Measurements from ENCODE around the gene FREM1. TPM values are rescaled to one million over a fixed set of nuclear protein-coding genes. Genes with fewer than 3 reads are reported as not detected.

The FREM1 gene
- total RNA-seq, 1 donor from 2014 or later: not detected

DNA sequence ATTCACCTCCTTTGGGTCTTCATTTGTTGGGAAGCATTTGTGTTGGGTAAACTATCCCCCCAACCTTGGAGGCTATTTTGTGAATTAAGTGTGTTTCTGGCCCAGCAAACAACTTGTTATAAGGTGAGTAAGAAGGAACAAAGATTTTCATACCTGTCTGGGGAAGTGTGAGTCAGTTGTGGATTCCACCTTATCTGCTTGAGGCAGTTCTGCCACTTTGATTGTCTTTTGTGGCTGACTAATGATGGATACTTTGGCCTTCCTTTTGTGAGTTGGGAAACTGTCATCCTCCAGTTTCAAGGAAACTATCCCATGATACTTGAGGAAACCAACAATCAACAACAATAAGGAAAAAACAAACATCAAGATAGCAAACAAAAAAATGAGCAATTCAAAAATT is 163.1 kb downstream of the FREM1 start:
- TF ChIP-seq CTCF (IDR thresholded peaks at IDR 0.05; ENCODE audit: insufficient read depth, low read length, severe bottlenecking): no peak
- FAIRE-seq (no peak), DNase-seq (ENCODE audit: low read depth) (peak; percentile 94)
- Histone ChIP-seq H3K36me3 (ENCODE audit: control insufficient read depth, insufficient read depth, low read length) (no peaks in the 10 kb centered on the region), H3K27me3 (ENCODE audit: control insufficient read depth, insufficient read depth, low read length) (no peaks in the 10 kb centered on the region), H3K4me3 (ENCODE audit: low read depth, low read length) (no peak overlapping the region)

DNA sequence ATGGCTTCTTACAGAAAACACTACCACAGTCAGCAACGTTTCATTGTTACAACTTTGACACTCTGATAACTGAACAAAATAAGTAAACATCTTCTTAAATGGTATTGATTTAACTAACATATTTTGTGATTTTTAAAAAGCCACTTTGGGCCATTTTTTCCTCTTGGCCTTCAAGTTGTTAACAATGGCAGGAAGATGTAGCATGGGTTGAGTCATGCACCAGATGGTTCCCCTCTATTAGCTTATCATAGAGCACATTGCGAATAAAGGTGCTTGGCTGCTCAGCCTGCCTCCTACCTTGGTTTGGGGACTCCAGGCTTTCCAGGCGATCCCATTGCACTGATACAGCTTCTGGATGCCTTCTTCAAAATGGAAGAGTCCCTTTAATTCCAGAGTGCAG is 163.6 kb downstream of the FREM1 start:
- DNase-seq (ENCODE audit: low read depth) (peak; percentile 29), FAIRE-seq (no peak)
- H3K4me3 ChIP-seq (ENCODE audit: low read depth, low read length): no peak overlapping the region
- TF ChIP-seq CTCF (IDR thresholded peaks at IDR 0.05; ENCODE audit: insufficient read depth, low read length, severe bottlenecking): no peak
- no peaks in the 10 kb centered on the region for H3K36me3 ChIP-seq (ENCODE audit: control insufficient read depth, insufficient read depth, low read length)
- H3K27me3 ChIP-seq (ENCODE audit: control insufficient read depth, insufficient read depth, low read length): no peaks in the 10 kb centered on the region

- FAIRE-seq (no peak), DNase-seq (ENCODE audit: low read depth) (no peak)
- Histone ChIP-seq H3K4me3 (ENCODE audit: low read depth, low read length) (no peak overlapping the region), H3K36me3 (ENCODE audit: control insufficient read depth, insufficient read depth, low read length) (no peaks in the 10 kb centered on the region), H3K27me3 (ENCODE audit: control insufficient read depth, insufficient read depth, low read length) (no peaks in the 10 kb centered on the region)
- TF ChIP-seq CTCF (IDR thresholded peaks at IDR 0.05; ENCODE audit: insufficient read depth, low read length, severe bottlenecking): no peak
Observed at GRCh38 chr9:14744768-14745167, 165.5 kb downstream of the FREM1 start.

- FAIRE-seq: no peak
- no peak for DNase-seq (ENCODE audit: low read depth)
- no peaks in the 10 kb centered on the region for H3K36me3 ChIP-seq (ENCODE audit: control insufficient read depth, insufficient read depth, low read length)
- H3K27me3 ChIP-seq (ENCODE audit: control insufficient read depth, insufficient read depth, low read length): no peaks in the 10 kb centered on the region
- H3K4me3 ChIP-seq (ENCODE audit: low read depth, low read length): no peak overlapping the region
- no peak for TF ChIP-seq CTCF (IDR thresholded peaks at IDR 0.05; ENCODE audit: insufficient read depth, low read length, severe bottlenecking)
Observed at GRCh38 chr9:14741369-14741768, 168.9 kb downstream of the FREM1 start.

DNA sequence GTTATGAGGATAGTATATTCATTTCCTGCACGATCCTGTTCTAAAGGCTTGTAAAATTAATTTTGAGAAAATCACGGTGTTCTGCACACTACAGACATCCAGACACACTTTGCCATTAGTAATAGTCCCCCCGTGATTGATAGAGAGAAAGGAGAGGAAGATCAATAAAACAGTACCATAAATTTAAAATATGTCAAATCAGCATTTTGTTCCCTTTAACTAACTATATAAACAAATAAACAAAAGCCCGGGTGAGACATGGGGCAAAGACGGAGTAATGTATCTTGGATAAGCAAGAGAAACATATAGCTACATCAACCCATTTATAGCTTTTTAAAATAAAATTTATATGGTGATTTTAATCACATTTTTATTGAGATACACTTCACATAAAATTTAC is 177.1 kb downstream of the FREM1 start:
- FAIRE-seq (no peak), DNase-seq (ENCODE audit: low read depth) (no peak)
- Histone ChIP-seq H3K4me3 (ENCODE audit: low read depth, low read length) (no peak overlapping the region), H3K36me3 (ENCODE audit: control insufficient read depth, insufficient read depth, low read length) (no peaks in the 10 kb centered on the region), H3K27me3 (ENCODE audit: control insufficient read depth, insufficient read depth, low read length) (peaks cover 1% of the 10 kb centered on the region)
- TF ChIP-seq CTCF (IDR thresholded peaks at IDR 0.05; ENCODE audit: insufficient read depth, low read length, severe bottlenecking): no peak

DNA sequence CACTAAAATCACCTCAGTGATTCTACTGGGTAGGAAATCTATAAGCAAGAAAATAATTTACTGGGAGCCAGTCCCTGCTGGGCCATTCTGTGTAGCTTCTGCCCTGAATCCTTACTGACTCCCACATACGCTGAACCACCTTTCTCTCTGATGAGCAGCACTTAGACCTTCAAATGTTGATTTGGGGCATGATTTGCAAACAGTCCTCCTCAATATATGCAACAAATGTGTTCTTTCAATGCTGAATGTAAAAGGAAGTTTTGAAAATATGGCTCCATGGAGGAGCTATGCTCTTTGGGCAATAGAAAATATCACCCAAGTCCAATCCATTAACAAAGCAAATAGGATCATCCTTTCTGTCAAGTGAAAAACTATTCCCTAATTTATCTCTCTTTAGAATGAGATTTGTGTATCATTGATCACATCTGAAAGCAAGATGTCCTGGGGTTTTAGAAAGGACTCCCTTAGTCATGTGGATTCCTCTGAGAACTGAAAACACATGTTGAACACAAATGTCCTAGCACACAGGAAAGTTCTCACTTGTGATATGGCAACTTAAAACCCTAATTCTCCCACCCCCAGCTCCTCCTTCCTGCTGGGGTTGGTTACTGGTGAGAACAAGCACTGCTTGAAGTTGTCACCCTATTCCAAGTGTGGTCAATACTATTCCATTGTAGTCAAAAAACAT is 178.8 kb downstream of the FREM1 start:
- TF ChIP-seq CTCF (IDR thresholded peaks at IDR 0.05; ENCODE audit: insufficient read depth, low read length, severe bottlenecking): no peak
- Histone ChIP-seq H3K4me3 (ENCODE audit: low read depth, low read length) (no peak overlapping the region), H3K36me3 (ENCODE audit: control insufficient read depth, insufficient read depth, low read length) (no peaks in the 10 kb centered on the region), H3K27me3 (ENCODE audit: control insufficient read depth, insufficient read depth, low read length) (peaks cover 1% of the 10 kb centered on the region)
- no peak for FAIRE-seq
- DNase-seq (ENCODE audit: low read depth): no peak
